Measurements from ENCODE around the gene PIGK.

The PIGK gene

DNA sequence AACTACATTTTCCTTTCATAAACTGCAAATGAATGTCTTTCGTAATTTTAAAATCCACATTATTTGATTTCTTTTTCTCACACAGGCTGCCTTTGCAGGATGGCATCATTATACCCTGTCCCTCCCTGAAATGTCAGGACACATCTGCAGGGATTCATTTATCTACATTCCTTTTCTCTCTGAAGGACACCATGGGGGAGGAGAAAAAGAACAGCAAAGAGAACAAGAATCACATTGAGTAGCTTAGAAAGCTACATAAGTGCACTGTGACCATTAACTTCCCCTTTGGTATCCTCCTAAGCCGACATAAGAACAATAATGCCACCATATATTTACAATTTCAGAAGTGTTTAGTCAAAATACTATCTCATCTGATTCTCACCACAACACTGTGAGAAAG lies 129.5 kb downstream of the PIGK start:
- no peak for DNase-seq

DNA sequence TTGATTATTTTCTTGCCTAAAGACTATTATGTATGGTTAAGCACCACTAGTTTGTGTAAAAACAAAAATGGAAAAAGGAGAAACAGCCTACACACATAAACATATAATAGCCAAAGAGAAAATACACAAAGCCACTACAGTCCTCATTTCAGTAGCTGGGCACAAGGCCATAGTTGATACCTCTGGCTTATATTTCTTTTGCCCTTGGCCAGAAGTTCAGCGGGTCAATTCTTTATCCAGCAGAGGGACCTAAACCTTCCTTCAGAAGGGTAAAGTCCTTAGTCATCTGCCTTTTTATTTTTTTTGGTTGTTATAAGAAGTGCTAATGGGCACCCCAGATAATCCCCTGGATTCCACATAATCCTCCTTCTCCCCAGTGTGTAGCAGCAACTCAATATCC lies 134.1 kb downstream of the PIGK start:
- no peak for DNase-seq

DNA sequence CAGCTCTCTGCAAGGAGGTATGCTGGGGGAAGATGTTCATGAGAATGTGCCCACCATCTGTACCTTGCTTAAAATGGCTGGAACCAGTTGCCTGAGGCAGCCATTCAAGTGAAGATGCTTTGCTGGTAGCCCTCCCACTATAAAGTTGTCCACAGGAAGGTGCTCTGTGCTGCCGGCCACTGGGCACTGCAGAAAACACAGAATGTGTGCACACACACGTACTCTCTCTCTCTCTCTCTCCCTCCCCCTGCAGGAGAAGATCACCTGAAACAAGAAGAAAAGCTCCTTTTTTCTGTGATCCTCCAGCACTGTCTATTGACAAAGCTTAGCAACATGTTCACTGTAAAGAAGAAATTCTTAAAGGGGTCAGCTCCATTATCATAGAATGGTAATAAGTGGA lies 134.8 kb downstream of the PIGK start:
- DNase-seq, result no peak

DNA sequence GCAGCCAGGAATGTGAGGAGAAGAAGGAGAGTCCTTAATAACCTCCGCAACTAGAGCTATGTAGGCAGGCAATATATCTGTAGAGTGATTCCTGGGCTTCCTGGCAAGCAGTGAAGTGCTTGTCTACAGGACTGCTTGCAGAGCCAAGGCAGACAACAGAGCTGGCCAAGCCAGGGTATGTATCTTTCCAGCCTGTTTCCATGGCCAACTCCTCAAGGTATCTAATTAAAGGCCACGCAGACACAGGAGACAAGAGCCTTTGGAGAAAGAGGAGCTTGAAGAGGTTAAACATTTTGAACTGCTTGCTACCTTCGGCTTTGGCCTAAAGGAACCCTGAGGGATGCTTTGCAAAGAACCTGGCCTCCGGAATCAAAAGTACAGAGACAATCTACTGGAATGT lies 137.4 kb downstream of the PIGK start:
- DNase-seq, result no peak

DNA sequence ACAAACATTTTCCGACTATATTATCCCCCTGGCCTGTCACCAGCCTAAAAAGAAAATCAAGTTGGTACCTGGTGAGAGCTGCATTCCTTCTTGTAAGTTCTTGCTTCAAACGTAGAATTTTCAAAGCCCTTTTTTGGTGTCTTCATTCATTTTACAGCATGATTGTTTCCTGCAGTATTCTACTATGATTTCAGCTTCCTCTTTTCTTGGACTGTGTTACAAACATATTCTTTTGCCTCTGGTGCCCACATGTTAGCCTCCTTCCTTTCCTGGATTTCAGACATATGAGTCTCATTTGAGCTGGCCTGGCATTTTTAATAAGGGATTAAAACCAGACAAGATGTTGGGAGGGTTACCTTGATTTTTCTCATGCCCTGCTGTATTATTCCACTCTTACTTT lies 142.5 kb downstream of the PIGK start:
- DNase-seq, result no peak

DNA sequence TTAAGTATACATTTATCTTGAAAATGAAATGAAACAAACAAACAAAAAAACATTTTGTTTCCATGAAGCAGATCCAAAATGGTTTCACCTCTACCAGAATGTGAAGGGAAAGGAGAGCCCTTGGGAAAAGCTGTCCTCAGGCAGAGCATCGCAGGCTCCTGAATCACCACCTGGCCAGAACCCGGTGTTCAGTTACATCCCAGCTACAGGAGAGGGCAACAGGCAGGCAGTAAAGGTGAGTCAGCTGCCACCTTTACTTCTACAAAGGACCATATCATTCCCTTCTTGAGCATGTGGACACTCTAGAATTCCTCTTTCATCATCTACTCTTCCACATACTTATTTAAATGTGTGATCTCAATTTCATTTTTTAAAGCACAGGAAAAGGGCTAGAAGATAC lies 151.2 kb downstream of the PIGK start:
- DNase-seq, result no peak

DNA sequence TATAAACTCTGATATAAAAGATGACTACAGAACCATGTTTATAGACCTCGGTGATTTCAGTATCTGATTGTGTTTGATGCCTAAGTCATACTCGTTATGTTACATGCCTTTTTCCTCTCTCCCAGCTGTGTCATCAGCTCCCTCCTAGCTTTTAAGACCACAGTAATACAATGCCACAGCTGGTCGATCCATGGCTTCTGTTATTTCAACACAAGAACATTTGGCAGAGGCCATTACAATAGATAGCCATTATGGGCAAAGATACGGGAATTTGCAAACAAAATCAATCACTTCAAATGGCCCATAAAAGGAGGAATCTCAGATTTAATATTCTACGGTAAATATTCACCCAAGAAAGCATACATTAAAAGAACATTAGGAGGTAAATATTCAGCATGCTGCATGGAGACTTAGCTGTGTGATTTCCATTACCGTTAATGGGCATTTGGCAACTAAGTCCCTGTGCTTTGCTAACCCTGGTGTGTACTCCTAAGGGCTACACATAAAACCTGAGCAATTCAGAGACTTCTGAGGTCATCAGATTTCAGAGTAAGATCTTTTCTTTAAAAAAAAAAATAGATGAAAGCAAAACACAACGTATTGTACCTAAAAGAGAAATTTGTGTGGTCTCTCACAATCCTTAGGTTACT lies 153.4 kb downstream of the PIGK start:
- no peak for DNase-seq

DNA sequence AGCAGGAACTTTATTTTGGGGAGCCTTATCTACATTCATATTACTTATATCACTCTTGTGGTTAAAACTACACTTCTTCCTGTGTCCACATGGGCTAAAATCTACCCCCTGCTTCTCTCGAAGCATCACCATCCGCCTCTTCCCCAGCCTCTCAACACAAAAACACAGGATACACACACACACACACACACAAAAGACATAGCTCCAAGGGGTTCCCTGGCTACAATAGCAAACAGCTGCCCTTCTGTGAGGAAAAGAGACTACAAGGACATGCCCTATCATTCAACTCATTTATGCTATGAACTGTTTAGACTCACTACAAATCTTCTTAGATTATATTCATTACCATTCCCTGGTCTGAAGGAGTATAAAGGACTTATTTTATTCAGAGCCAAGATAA lies 155.0 kb downstream of the PIGK start:
- DNase-seq, result no peak

DNA sequence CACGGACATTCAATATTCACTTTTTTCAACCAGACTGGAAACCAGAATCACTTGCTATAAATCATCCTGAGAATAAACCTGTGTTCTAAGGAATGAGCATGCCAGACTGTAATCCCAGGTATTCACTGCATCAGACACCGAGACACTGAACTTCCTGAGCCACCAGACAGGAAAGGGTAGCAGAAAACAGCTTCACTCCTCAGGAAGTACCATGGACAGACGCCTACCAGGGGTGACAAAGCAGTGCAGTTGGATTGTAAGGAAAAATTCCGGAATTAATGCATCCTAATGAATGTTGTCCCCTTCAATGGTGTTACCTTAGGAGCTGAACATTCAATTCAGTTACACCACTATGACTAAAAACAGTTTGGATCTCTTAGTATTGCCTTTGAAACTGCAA lies 156.1 kb downstream of the PIGK start:
- no peak for DNase-seq

DNA sequence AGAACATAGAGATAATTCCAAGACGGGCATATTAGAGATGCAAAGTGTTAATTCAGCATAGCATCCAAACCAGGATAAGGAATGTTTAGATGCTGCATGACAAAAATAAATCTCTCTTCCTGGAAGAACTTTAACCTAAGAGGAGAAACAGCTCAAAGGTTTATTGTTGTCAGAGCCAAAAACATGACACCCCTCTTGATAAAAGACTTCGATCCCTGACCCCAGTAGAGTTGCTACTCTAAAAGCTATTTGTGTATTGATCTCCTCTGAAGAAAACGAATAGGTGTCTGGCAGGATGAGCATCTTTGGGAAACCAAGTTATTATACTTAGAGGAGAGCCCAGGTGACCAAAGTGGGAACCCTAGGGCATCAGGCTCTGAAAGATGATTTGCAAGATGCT lies 158.1 kb downstream of the PIGK start:
- no peak for DNase-seq

DNA sequence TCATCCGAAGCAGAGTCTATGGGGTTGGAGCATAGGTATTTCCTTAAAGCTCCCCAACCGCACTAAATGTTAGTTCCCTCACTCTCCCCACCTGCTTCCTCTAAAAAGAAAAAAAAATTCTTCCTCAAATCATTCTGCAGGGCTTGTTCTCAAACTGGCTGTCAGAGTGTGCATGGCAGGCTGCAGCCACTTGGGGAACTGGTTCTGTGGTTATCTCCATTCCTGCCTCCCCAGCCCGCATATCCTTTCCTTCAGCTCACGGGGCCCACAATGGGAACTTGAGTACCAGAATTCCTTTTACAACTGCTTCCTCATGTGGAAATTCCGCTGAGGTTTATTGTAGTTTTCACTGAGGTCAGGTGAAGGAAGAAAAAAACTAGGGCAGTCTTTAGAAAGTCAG lies 159.2 kb downstream of the PIGK start:
- DNase-seq, result no peak

DNA sequence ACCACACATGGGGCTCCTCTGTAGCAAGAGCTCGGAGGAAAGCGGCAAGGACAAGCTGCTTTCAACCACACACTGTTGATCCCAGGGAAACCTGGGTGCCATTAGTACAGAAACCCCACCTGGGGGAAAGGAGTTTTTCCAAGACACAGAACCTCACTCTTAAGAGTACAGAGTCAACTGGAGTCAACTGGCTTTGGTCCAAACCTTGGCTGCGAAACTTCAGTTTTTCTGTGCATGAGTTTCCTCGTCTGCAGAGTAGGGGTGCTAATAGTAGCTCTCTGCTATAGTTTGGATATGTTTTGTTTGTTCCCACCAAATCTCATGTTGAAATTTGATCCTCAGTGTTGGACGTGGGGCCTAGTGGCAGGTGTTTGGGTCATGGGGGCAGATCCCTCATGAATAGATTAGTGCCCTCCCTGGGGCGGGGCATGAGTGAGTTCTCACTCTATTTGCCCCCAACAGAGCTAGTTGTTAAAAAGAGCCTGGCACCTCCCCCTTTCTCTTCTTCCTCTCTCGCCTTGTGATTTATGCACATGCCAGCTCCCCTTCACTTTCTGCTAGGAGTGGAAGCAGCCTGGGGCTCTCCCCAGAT lies 161.1 kb downstream of the PIGK start:
- DNase-seq, result no peak

DNA sequence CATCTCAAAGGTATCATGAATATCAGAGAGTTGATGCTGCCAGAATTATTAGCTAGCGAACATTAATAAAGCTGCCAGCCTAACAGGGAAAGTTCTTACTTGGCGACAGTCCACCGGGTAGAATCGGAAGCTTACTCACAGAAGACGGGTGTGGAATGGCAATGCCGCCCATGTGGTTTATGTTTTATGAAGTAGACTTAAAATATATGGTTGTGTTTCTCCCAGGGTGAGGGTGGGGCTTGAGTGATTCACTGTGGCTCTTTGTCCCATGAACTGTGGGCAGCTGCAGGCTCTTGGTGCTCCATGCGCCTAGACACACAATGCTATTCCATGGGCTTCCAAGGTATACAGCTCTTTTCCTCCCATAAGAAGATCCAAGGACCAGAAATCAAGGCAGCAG lies 162.7 kb downstream of the PIGK start:
- DNase-seq, result no peak

DNA sequence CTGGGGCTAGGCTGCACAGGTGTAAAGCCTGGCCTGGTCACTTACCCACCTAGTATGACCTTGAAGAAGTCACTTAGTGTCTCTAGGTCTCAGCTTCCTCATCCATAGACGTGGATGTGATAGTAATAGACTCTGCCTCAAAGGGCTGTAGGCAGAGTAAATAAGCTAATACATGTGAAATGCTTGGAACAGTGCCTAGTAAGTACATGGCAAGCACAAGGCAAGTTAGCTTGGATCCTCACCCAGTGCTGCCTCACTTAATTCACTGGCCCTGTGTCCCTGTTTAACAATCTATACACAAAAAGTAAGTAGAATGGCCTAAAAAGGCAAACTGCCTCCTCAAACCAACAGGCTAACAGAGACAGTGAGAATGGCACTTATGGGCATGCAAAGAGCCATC lies 167.8 kb downstream of the PIGK start:
- DNase-seq, result no peak

DNA sequence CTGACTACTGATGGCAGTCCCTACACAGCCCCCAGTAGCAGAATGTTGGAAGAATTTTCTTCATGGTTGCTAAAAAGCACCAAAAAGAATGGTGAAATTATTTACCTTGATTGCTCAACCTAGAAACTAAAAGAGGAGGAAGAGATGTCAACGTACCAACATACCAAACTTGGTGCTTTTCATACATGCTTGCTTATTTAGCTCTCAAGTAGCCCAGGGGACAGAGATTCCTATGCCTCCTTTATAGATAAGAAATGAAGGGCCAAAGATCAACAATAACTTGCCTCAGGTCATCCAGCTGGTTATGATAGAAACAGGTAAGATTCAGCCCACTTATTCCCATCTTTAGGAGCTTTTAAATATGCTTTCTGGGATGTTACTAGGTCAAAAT lies 170.6 kb downstream of the PIGK start:
- DNase-seq, result no peak

DNA sequence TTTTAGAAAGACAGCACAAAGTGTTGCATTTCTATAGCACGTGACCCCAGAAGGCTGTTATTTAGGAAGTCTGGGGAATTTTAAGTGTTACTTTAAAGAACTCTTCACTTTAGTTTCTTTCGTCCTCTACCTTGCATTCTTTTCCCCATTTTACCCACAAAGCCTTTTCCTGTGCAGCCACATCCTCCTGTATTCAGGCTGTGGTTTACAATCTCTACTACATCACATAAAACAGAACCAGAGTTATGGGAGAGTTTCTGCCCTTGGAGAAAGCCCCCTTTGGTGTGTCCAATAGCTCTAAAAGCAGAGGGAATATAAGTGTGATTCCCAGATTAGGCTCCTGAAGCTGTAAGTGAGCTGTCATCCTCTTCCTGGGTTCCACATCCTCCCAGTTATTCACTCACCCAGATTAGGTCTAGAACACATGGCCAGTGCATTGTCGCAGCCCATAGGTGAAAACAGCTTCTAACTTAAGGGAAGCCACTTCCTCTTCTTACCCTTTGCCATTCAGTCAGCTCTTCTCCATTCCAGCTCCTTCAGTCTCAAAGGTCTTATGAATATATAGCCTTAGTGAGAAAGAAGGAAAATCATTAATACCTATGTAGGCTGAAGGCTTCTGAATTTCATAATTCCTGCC lies 171.1 kb downstream of the PIGK start:
- DNase-seq, result no peak

DNA sequence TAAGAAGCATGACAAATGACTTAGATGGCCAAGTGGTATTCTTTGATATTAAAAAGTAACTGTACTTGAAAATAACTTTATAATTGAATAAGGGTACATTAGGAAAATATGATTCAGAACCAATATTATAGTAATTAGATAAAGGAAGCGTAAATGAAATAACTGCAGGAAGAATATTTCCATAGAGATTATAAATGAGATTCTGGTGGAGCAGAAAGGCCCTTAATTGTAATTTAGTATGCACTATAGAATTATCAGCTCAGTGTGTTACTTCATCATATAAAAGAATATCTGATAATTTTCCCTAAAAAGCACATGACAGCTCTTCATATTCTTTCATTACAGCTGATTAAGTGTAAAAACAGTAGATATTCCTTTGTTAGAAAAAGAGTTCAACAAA lies 171.7 kb downstream of the PIGK start:
- no peak for DNase-seq

DNA sequence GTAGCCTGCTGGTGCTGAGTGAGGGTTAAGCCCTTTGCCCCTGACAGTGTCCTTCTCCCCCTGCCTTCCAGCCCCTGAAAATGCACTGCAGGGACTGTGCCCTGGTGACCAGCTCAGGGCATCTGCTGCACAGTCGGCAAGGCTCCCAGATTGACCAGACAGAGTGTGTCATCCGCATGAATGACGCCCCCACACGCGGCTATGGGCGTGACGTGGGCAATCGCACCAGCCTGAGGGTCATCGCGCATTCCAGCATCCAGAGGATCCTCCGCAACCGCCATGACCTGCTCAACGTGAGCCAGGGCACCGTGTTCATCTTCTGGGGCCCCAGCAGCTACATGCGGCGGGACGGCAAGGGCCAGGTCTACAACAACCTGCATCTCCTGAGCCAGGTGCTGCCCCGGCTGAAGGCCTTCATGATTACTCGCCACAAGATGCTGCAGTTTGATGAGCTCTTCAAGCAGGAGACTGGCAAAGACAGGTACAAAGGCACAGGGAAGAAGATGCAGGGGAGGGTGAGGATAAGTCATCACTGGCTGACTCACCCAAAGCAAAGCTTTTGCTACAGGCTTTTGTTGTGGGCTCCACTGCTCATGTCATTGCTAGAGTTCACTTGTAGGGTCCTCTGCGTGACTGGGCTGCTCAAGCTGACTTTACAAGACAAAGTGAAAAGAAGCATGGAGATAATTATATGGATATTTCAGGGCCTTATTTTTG lies 174.9 kb downstream of the PIGK start:
- no peak for DNase-seq

DNA sequence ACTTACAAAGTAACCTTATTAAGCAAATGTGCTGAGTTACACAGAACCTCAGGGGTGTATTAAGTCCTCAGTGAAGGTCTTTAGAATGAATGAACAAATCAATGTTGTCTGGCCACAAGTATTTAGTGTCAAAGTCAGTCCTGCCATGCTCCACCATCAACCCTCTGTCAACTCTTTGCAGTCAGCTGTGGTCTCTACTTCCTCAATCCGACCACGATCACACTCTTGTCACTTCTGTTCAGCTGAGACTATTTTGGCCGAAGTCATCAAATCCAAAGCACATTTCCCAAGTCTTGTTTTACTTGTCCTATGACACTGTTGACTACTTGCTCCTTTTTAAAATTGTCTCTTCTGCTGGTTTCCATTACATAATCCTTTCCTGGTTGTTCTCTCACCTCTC lies 178.4 kb downstream of the PIGK start:
- DNase-seq, result no peak

DNA sequence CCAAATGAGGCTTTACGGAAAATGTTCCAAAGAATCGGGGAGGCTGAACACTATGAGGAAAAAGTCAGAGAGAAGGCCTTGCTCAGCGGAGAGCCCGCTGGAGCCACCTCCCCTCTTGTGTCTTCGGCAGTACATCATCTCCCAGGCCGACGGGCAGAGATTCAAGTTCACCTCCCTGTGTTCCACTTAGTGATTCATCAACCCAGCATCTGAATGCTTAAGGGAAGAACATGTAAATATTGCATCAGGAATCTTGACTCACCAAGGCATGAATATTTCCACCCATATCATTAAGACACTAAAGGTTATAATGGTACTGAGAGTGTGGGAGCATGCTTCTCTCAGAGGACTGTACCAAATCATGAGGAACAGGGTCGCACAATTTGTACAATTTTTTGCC lies 179.5 kb downstream of the PIGK start:
- DNase-seq, result no peak

DNA sequence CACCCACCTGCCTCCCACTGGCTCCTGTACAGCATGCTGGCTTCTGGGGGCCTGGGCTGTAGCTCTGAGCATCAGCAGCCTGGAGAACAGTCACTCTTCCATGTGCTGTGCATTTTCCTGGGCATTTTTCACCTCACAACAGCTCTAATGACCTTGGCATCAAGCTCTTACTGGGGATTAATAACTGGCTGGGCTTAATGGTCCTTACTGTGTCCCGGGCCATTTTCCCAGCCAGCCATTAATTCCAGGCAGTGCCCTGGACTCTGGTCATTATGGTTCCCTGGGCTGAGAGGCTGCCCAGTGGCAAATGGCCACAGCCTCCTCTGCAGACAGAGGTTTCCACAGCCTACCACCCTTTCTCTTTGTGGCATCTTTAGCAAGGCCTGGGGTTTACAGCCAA lies 180.1 kb downstream of the PIGK start:
- DNase-seq, result no peak

Measured in CD4-positive, alpha-beta T cell treated with Interleukin-1 beta for 1 hour (primary cell).